ENCODE measurements around the gene PRTG.

GRCh38 chr15:55709458-55709857, 33.5 kb downstream of the PRTG start:
- no peak for TF ChIP-seq CTCF (IDR thresholded peaks at IDR 0.05)
- no peak for TF ChIP-seq POLR2A (IDR thresholded peaks at IDR 0.05)

Measured in adrenal gland (tissue), 5 donors.